Uterus (tissue), 2 donors: ENCODE data around the gene MBP.
"Not testable (repeated sequence)": the region's sequence is repeated elsewhere in the genome, so short reads cannot be mapped to it uniquely, and the experiment has no call there.

Experiments used
- CTCF ChIP-seq, 4 experiments: fragments of 200-600 bp in 2 of 4; fragments of 450-650 bp in 2 of 4; sonication (generic) in 2 of 4; IDR thresholded peaks; one replicate each; pipeline ENCODE4 v1.5.1; 2016 to 2019; ENCODE audit warnings: antibody characterized with exemption in 4 of 4, mild to moderate bottlenecking in 2 of 4, moderate library complexity in 1 of 4
- POLR2A ChIP-seq, 2 donors: fragments of 450-650 bp; IDR thresholded peaks; one replicate each; pipeline ENCODE4 v1.6.1; 2016; ENCODE audit warnings: antibody characterized with exemption in 2 of 2, mild to moderate bottlenecking in 1 of 2, moderate library complexity in 1 of 2

- not testable (repeated sequence) for TF ChIP-seq CTCF, POLR2A (IDR thresholded peaks at IDR 0.05)
Measured at GRCh38 chr18:77018650-77019049, 113.9 kb downstream of the MBP start.
